GM12892 (cell line): ENCODE data around the gene QRFP.

Experiments used
- POLR2A ChIP-seq: IDR thresholded peaks from 2 replicates; pipeline ENCODE4 v1.6.1; 2011; ENCODE audit warnings: low read depth, low read length, control low read depth
- POLR2AphosphoS5 ChIP-seq: IDR thresholded peaks from 2 replicates; pipeline ENCODE4 v1.6.1; 2011; ENCODE audit warnings: low read depth, low read length, control low read depth
- TAF1 ChIP-seq: IDR thresholded peaks from 2 replicates; pipeline ENCODE4 v1.6.1; 2011; ENCODE audit warnings: low read depth, mild to moderate bottlenecking, control low read depth, low read length, borderline replicate concordance

DNA sequence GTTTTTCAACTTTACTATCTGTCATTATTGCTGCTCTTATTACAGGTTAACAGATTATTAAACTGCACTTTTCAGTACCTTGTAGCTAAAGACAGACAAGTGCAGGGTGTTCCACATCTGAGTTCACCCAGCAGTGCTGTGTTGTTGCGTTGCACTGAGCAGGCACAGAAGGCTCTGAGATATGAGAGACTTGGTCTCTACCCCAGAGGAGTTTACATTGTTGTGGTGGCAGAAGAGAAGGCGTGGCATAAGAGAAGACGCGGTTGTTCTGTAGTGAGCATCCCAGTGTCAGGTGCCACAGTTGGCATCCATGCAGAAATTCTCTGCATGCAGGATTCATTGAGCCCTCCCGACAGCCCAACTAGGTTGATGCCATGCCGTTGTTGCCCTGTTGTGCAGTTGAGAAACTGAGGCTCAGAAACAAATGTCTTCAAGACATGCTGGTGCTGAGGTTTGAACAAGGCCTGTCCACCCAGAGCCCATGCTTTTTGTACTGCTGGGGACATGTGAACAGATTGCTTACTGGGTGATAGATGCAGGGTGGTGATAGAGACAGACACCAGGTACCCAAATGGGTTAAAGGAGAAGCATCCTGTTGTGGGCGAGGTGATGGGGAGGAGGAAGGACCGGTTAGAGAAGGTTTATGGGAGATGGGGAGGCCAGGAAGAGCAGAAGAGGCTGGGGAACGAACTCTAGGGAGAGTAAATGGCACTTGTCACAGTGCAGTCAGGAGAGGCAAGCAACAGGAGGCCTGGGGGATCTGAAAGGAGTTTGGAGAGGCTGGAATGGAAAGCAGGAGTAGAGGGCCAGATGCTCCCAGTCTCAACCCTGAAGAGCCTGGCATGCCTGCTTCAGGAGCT lies 53.3 kb downstream of the QRFP start:
- TF ChIP-seq POLR2A (no peak), POLR2AphosphoS5 (no peak), TAF1 (no peak)
